ENCODE data around the gene DNAJA2. TPM values are rescaled to one million over a fixed set of nuclear protein-coding genes. Genes with fewer than 3 reads are reported as not detected.

DNAJA2 gene
- polyA plus RNA-seq, 1 donor from 2014 or later = 99.5 TPM

DNA sequence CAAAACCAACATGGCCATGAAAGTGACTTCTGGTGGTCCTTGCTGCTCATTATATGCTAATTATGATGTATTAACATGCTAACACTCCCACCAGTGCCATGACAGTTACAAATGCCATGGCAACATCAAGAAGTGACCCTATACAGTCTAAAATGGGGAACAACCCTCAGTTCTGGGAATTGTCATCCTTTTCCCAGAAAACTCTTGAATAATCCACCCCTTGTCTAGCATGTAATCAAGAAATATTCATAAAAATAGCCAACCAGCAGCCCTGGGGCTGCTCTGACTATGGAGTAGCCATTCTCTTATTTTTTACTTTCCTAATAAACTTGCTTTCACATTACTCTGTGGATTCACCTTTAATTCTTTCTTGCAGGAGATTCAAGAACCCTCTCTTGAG is 35.9 kb downstream of the DNAJA2 start:
- TF ChIP-seq MXI1 (conservative IDR thresholded peaks at IDR 0.05; ENCODE audit: poor library complexity, severe bottlenecking) = no peak
- TF ChIP-seq POLR2AphosphoS5 (IDR thresholded peaks at IDR 0.05) = no peak
- no peak for TF ChIP-seq SMC3 (conservative IDR thresholded peaks at IDR 0.05; ENCODE audit: poor library complexity)
- TF ChIP-seq EP300 (conservative IDR thresholded peaks at IDR 0.05; ENCODE audit: poor library complexity, severe bottlenecking) = no peak
- TF ChIP-seq TAF1 (IDR thresholded peaks at IDR 0.05; ENCODE audit: low read depth) = no peak
- no peak for TF ChIP-seq EZH2 (IDR thresholded peaks at IDR 0.05; ENCODE audit: borderline replicate concordance, insufficient read depth, low read length, poor library complexity, severe bottlenecking)
- TF ChIP-seq, protein P1, sequence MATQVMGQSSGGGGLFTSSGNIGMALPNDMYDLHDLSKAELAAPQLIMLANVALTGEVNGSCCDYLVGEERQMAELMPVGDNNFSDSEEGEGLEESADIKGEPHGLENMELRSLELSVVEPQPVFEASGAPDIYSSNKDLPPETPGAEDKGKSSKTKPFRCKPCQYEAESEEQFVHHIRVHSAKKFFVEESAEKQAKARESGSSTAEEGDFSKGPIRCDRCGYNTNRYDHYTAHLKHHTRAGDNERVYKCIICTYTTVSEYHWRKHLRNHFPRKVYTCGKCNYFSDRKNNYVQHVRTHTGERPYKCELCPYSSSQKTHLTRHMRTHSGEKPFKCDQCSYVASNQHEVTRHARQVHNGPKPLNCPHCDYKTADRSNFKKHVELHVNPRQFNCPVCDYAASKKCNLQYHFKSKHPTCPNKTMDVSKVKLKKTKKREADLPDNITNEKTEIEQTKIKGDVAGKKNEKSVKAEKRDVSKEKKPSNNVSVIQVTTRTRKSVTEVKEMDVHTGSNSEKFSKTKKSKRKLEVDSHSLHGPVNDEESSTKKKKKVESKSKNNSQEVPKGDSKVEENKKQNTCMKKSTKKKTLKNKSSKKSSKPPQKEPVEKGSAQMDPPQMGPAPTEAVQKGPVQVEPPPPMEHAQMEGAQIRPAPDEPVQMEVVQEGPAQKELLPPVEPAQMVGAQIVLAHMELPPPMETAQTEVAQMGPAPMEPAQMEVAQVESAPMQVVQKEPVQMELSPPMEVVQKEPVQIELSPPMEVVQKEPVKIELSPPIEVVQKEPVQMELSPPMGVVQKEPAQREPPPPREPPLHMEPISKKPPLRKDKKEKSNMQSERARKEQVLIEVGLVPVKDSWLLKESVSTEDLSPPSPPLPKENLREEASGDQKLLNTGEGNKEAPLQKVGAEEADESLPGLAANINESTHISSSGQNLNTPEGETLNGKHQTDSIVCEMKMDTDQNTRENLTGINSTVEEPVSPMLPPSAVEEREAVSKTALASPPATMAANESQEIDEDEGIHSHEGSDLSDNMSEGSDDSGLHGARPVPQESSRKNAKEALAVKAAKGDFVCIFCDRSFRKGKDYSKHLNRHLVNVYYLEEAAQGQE (IDR thresholded peaks at IDR 0.05; ENCODE audit: borderline replicate concordance) = no peak
- TF ChIP-seq, protein P2, sequence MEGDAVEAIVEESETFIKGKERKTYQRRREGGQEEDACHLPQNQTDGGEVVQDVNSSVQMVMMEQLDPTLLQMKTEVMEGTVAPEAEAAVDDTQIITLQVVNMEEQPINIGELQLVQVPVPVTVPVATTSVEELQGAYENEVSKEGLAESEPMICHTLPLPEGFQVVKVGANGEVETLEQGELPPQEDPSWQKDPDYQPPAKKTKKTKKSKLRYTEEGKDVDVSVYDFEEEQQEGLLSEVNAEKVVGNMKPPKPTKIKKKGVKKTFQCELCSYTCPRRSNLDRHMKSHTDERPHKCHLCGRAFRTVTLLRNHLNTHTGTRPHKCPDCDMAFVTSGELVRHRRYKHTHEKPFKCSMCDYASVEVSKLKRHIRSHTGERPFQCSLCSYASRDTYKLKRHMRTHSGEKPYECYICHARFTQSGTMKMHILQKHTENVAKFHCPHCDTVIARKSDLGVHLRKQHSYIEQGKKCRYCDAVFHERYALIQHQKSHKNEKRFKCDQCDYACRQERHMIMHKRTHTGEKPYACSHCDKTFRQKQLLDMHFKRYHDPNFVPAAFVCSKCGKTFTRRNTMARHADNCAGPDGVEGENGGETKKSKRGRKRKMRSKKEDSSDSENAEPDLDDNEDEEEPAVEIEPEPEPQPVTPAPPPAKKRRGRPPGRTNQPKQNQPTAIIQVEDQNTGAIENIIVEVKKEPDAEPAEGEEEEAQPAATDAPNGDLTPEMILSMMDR (IDR thresholded peaks at IDR 0.05; ENCODE audit: poor library complexity, severe bottlenecking) = no peak
- no peak for TF ChIP-seq RAD21 (conservative IDR thresholded peaks at IDR 0.05)
- no peak overlapping the region for H2AFZ ChIP-seq (ENCODE audit: low read depth, low read length)
- H3K4me2 ChIP-seq (ENCODE audit: low read length) = no peak overlapping the region
- no peak overlapping the region for H3K9ac ChIP-seq (ENCODE audit: low read length)
- H3K4me3 ChIP-seq (ENCODE audit: low read length) = no peak overlapping the region
- H3K27ac ChIP-seq (ENCODE audit: low read length) = no peak overlapping the region
- no peaks in the 10 kb centered on the region for H4K20me1 ChIP-seq (ENCODE audit: insufficient read depth)
- H3K9me3 ChIP-seq (ENCODE audit: low read length) = no peaks in the 10 kb centered on the region
- H3K36me3 ChIP-seq (ENCODE audit: insufficient read depth, low read length) = no peaks in the 10 kb centered on the region
- no peaks in the 10 kb centered on the region for H3F3A ChIP-seq (ENCODE audit: insufficient read depth, low read length, poor library complexity, severe bottlenecking)
- H3K9me2 ChIP-seq (ENCODE audit: insufficient read depth, low read length) = no peaks in the 10 kb centered on the region
- H3K79me2 ChIP-seq (replicated peaks; ENCODE audit: insufficient read depth, low read length) = no peaks in the 10 kb centered on the region
- H3K27me3 ChIP-seq (ENCODE audit: insufficient read depth, low read depth, low read length) = no peaks in the 10 kb centered on the region

DNA sequence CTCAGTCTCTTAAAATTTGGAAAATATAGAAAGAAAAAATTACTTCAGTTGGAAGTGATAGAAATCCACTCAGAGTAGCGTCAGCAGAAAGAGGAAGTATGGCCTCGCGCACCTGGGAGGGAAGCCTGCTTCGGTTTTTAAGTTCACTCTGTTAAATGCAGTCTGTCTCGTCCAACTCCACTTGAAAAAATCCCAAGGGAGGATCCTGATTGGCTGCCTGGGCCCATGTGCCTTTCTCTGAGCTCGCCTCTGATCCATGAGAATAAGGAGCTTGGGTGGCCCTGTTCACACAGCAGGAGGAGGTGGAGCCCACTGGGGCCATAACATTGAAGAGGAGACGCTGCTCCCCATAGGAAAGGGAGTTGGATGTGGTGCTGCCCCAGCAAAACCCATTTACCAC is 40.7 kb downstream of the DNAJA2 start:
- no peaks in the 10 kb centered on the region for H3K79me2 ChIP-seq (replicated peaks; ENCODE audit: insufficient read depth, low read length)
- H3K9me2 ChIP-seq (ENCODE audit: insufficient read depth, low read length) = no peaks in the 10 kb centered on the region
- H3K27me3 ChIP-seq (ENCODE audit: insufficient read depth, low read depth, low read length) = no peaks in the 10 kb centered on the region
- TF ChIP-seq EZH2 (IDR thresholded peaks at IDR 0.05; ENCODE audit: borderline replicate concordance, insufficient read depth, low read length, poor library complexity, severe bottlenecking) (no peak), POLR2AphosphoS5 (IDR thresholded peaks at IDR 0.05) (no peak), TAF1 (IDR thresholded peaks at IDR 0.05; ENCODE audit: low read depth) (no peak), SMC3 (conservative IDR thresholded peaks at IDR 0.05; ENCODE audit: poor library complexity) (no peak), RAD21 (conservative IDR thresholded peaks at IDR 0.05) (no peak), EP300 (conservative IDR thresholded peaks at IDR 0.05; ENCODE audit: poor library complexity, severe bottlenecking) (no peak), MXI1 (conservative IDR thresholded peaks at IDR 0.05; ENCODE audit: poor library complexity, severe bottlenecking) (no peak)
- TF ChIP-seq, protein P1 (IDR thresholded peaks at IDR 0.05; ENCODE audit: borderline replicate concordance) = no peak
- TF ChIP-seq, protein P2 (IDR thresholded peaks at IDR 0.05; ENCODE audit: poor library complexity, severe bottlenecking) = no peak
- H2AFZ ChIP-seq (ENCODE audit: low read depth, low read length) = no peak overlapping the region
- H4K20me1 ChIP-seq (ENCODE audit: insufficient read depth) = no peaks in the 10 kb centered on the region
- H3K36me3 ChIP-seq (ENCODE audit: insufficient read depth, low read length) = no peaks in the 10 kb centered on the region
- no peak overlapping the region for H3K4me2 ChIP-seq (ENCODE audit: low read length)
- H3K9ac ChIP-seq (ENCODE audit: low read length) = no peak overlapping the region
- H3F3A ChIP-seq (ENCODE audit: insufficient read depth, low read length, poor library complexity, severe bottlenecking) = no peaks in the 10 kb centered on the region
- H3K9me3 ChIP-seq (ENCODE audit: low read length) = no peaks in the 10 kb centered on the region
- no peak overlapping the region for H3K4me3 ChIP-seq (ENCODE audit: low read length)
- H3K27ac ChIP-seq (ENCODE audit: low read length) = no peak overlapping the region
